ENCODE data around the gene ARHGDIA.

The ARHGDIA gene

GRCh38 chr17:81914103-81914850, 43.1 kb upstream of the ARHGDIA start:
- TF ChIP-seq CTCF (IDR thresholded peaks at IDR 0.05; ENCODE audit: insufficient read depth, low read depth, low read length, missing control alignments) = no peak
- H3K4me3 ChIP-seq (ENCODE audit: low read length) = no peak overlapping the region
- DNase-seq (ENCODE audit: low read depth) = no peak

DNA sequence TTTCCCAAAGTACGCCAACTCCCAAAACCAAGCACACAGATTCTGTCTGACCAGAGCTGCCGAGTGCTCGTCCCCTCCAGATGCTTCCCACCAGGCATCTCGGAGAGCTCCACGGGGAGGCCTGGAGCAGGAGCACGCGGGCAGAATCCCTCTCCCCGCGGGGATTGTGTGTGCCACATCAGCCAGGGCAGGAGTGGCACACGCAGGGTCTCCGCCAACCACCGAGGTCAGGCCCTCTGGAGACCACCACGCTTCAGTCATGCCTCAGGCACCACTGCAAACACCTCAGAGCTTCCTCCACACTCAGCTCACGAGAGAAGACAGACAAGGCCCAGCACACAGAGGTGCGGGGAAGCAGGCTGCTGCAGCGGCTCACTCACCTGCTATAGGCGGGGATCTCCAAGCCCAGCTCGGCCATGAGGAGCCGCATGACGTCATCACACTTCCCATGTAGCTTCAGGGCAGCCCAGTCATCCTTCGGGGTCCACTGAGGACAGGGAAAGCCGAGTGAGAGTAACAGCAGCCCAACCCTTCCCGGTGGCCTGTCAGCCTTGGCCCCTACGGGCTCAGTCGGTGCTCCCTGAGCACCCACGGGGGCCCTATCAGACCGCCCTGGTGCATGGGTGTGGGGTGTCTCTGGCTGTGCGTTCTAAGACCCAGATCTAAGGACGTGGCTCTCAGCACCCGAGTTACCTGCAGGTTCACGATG, 42.4 kb upstream of the ARHGDIA start:
- peak; percentile 62 for DNase-seq (ENCODE audit: low read depth)
- TF ChIP-seq CTCF (IDR thresholded peaks at IDR 0.05; ENCODE audit: insufficient read depth, low read depth, low read length, missing control alignments) = no peak
- H3K4me3 ChIP-seq (ENCODE audit: low read length) = no peak overlapping the region

DNA sequence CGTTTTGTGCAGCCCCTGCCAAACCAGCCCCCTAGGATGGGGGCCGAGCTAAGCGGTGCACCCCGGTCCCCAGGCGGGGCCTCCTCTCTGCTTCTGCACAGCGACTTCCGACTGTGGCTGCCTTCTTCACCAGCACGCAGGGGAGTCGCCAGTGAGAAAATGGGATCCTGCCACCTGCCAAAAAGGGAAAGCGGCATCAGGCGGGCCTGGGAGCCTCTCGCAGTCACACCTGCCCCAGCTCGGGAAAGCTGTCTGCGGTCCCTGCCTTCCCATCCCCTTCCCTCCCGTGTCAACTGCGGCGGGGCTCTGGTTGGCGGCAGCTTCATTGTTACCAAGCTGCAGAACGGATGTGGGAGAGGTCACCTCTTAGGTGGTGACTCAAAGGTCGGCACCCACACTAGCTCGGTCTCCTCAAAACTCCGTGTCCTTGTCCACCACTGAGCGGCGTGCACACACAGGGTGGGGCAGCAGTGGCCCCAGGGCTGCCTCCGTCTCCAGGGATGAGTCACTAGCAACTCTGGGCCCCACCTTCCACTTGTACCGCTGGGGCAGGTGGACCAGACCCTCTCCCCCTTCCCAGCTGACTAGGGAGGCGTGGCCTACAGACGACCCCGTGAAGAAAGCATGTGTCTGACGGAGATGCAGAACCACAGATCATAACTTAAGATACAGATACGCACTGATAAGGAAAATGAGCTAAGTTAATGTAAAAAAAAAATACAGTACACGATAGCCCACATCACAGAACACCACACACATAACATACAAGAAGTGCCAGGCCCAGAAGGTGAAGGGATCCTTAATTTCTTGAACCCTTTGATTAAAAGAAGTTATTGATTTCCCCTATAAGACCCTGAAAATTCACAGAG, 41.5 kb upstream of the ARHGDIA start:
- TF ChIP-seq CTCF (IDR thresholded peaks at IDR 0.05; ENCODE audit: insufficient read depth, low read depth, low read length, missing control alignments) = no peak
- H3K4me3 ChIP-seq (ENCODE audit: low read length) = no peak overlapping the region
- peak; percentile 80 for DNase-seq (ENCODE audit: low read depth)

- no peak overlapping the region for H3K4me3 ChIP-seq (ENCODE audit: low read length)
- TF ChIP-seq CTCF (IDR thresholded peaks at IDR 0.05; ENCODE audit: insufficient read depth, low read depth, low read length, missing control alignments) = no peak
- DNase-seq (ENCODE audit: low read depth) = no peak
These were observed 40.8 kb upstream of the ARHGDIA start for GRCh38 chr17:81911969-81912368.

- peak; percentile 95 for DNase-seq (ENCODE audit: low read depth)
- TF ChIP-seq CTCF (IDR thresholded peaks at IDR 0.05; ENCODE audit: insufficient read depth, low read depth, low read length, missing control alignments) = no peak
- peak within 1 kb of the TSS; percentile 66 for H3K4me3 ChIP-seq (ENCODE audit: low read length)
These were observed 40.3 kb upstream of the ARHGDIA start, which contains the start of gene PCYT2 for GRCh38 chr17:81911277-81911961. PCYT2 (minus strand) TSS chr17:81911399; CDS start chr17:81911355, 44 bp downstream.

DNA sequence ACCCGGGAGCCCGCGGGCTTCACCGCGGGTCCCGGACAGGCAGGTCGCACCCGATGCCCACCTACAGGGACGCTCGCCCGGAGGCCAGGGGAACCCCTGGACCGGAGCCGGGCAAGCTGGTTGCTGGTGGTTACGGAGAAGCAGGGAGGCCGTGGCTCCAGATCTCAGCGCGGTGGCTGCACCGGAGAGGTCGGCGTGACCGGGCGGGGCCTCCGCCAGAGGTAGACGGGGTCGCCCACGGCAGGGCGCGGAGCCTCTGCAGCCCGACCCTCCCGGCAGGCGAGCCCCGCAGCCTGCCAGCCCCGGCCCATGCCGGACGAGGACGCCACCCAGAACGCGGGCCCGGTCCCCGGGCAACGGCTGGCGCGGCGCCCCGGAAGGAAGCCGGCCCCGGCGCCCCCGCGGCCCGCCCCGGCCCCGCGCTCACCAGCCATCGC, 39.7 kb upstream of the ARHGDIA start:
- peak overlapping the region; percentile 66 for H3K4me3 ChIP-seq (ENCODE audit: low read length)
- TF ChIP-seq CTCF (IDR thresholded peaks at IDR 0.05; ENCODE audit: insufficient read depth, low read depth, low read length, missing control alignments) = no peak

More for the DNA sequence above, 39.7 kb upstream of the ARHGDIA start:
- no peak for DNase-seq (ENCODE audit: low read depth)
